GM12878 (cell line): Measurements from ENCODE around the gene PADI1.
"Not testable (repeated sequence)": the region's sequence is repeated elsewhere in the genome, so short reads cannot be mapped to it uniquely, and the experiment has no call there.

Experiments
- BCL11A ChIP-seq: IDR thresholded peaks from 2 replicates; pipeline ENCODE4 v1.6.1; 2011; ENCODE audit warnings: low read depth, low read length
- EP300 ChIP-seq, 2 experiments: fragments of 150-350 bp in 1 of 2; IDR thresholded peaks; 2 replicates each; pipeline ENCODE4 v1.6.1; 2011 to 2012; ENCODE audit warnings: low read depth in 2 of 2, low read length in 2 of 2, borderline replicate concordance in 1 of 2, improper control_type of control experiment in 1 of 2, inconsistent platforms in 1 of 2; ENCODE audit not compliant: control insufficient read depth in 1 of 2
- ZNF274 ChIP-seq: IDR thresholded peaks from one replicate; pipeline ENCODE4 v1.8.0; 2011; ENCODE audit not compliant: insufficient read length, insufficient read depth

DNA sequence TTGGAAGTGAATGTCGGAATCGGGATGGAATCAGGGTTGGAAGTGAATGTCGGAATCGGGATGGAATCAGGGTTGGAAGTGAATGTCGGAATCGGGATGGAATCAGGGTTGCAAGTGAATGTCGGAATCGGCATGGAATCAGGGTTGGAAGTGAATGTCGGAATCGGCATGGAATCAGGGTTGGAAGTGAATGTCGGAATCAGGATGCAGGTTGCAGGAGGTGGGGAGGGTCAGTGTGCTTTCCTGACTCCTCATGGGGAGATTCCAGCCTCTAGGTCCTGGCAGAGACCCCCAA, 36.8 kb downstream of the PADI1 start:
- TF ChIP-seq ZNF274; EP300 (IDR thresholded peaks at IDR 0.05; ENCODE audit: borderline replicate concordance in 1 of 2, control insufficient read depth in 1 of 2, low read depth in 2 of 2, low read length in 2 of 2); BCL11A: not testable (repeated sequence)
